ENCODE data around the gene BACE1. TPM values are rescaled to one million over a fixed set of nuclear protein-coding genes. Genes with fewer than 3 reads are reported as not detected.

BACE1 gene
- total and polyA plus RNA-seq, 2 of the 13 experiments (the other 11 are each of a cell fraction or from before 2014, with no cell fraction given): 7.5 to 17.9 TPM

- no peak for DNase-seq (ENCODE audit: low spot score)
- Histone ChIP-seq H3K9me3 (ENCODE audit: low read length) (no peaks in the 10 kb centered on the region), H3K4me1 (ENCODE audit: insufficient read depth, low read length) (peaks cover 38% of the 10 kb centered on the region), H3K79me2 (ENCODE audit: insufficient read depth, low read length) (peaks cover 2% of the 10 kb centered on the region), H2AFZ (ENCODE audit: low read length) (no peak overlapping the region), H3K9ac (ENCODE audit: insufficient read depth, low read depth, low read length) (no peak overlapping the region), H3K27me3 (ENCODE audit: control insufficient read depth in 1 of 2, insufficient read depth in 2 of 2, low read length in 2 of 2) (no peaks in the 10 kb centered on the region), H3K27ac (ENCODE audit: extremely low read length, insufficient read depth, low read length) (no peak overlapping the region), H3K36me3 (replicated peaks in 1 of 2; ENCODE audit: control insufficient read depth in 1 of 2, insufficient read depth in 2 of 2, low read length in 2 of 2) (peaks cover 0 to 7% of the 10 kb centered on the region in 2 experiments; a peak in 2 of 5 replicates), H4K20me1 (ENCODE audit: insufficient read depth, low read length) (no peaks in the 10 kb centered on the region), H3K4me3 (replicated peaks in 1 of 3; ENCODE audit: insufficient read depth in 1 of 3, low read depth in 2 of 3, low read length in 3 of 3) (no peak overlapping the region), H3K4me2 (ENCODE audit: low read depth, low read length) (no peak overlapping the region)
- FAIRE-seq: no peak
- no TSS peak for BruUV-seq (replicated peaks)
- intact Hi-C loops (cut with micrococcal nuclease; ENCODE audit: unreplicated experiment) (no loop called here), in situ Hi-C loops (cut with HindIII; ENCODE audit: extremely low pct_ligation_motif_present, low pct_unique_long_range_greater_than_20kb) (no loop called here)
- CTCF ChIA-PET (ENCODE audit: low intra/inter-chr PET ratio, low total read pairs): no interaction called here
- POLR2A ChIA-PET: no interaction called here
- TF ChIP-seq HOMEZ (CRISPR knock-in tag; IDR thresholded peaks at IDR 0.05; ENCODE audit: low read depth) (no peak), SRY (CRISPR knock-in tag; IDR thresholded peaks at IDR 0.05) (no peak), NRL (CRISPR knock-in tag; IDR thresholded peaks at IDR 0.05; ENCODE audit: borderline replicate concordance) (no peak), ZBTB43 (CRISPR knock-in tag; conservative IDR thresholded peaks at IDR 0.05) (no peak), GLI4 (CRISPR knock-in tag; IDR thresholded peaks at IDR 0.05; ENCODE audit: borderline replicate concordance) (no peak), ARNT (IDR thresholded peaks at IDR 0.05) (no peak), FLYWCH1 (CRISPR knock-in tag; IDR thresholded peaks at IDR 0.05) (no peak), YEATS4 (CRISPR knock-in tag; IDR thresholded peaks at IDR 0.05; ENCODE audit: borderline replicate concordance) (no peak), ZNF441 (CRISPR knock-in tag; IDR thresholded peaks at IDR 0.05; ENCODE audit: borderline replicate concordance) (no peak), ZNF788 (CRISPR knock-in tag; IDR thresholded peaks at IDR 0.05; ENCODE audit: borderline replicate concordance) (no peak), SP140L (CRISPR knock-in tag; IDR thresholded peaks at IDR 0.05; ENCODE audit: borderline replicate concordance) (no peak), THAP8 (CRISPR knock-in tag; IDR thresholded peaks at IDR 0.05; ENCODE audit: borderline replicate concordance) (no peak), HNRNPLL (IDR thresholded peaks at IDR 0.05; ENCODE audit: low read depth, low read length, poor library complexity, severe bottlenecking) (no peak), ZBTB14 (CRISPR knock-in tag; IDR thresholded peaks at IDR 0.05) (no peak), KAT8 (CRISPR knock-in tag; IDR thresholded peaks at IDR 0.05) (no peak), RAD51 (IDR thresholded peaks at IDR 0.05; ENCODE audit: borderline replicate concordance) (no peak)
- 98% methylated on average over 6 of the region's 6 CpGs for WGBS (ENCODE audit: low lambda C conversion rate)
- no peak for ATAC-seq
Observed at GRCh38 chr11:117296881-117297280, 19.2 kb downstream of the BACE1 start.
